Measurements from ENCODE around the gene TBC1D22A.

The TBC1D22A gene

DNA sequence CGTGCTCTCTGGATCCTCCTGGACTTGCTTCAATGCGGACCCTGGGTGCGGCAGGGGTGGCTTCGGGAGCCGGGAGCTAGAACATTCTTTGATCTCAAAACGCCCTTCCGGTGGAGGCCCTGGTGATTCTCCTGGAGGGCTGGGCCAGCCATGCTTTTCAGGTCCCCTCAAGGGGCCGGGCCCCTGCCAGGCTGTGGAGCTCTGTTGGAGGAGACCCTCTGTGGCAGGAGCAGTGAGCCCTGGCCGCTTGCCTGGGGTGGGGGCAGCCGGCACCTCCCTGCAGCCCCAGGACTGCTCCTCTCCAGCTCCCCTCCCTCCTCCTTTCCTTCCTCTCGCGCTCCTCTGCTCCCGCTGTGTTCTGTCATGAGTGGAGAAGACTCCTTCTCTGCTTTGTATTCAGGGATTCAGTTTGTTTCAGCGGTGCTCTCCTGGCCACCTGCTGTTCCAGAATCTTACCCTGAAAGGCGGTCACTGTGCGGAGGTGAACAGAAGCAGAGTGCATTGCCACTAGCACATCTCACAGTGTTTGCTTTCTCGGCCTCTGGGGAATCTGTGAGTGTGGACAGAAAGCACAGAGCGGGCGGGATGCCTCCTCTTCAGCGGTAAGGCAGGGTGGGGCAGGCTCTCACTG, 289.1 kb downstream of the TBC1D22A start:
- DNase-seq, result no peak

- no peak for DNase-seq
Observed at GRCh38 chr22:47052236-47053012, 290.0 kb downstream of the TBC1D22A start.

- DNase-seq, result no peak
Observed at GRCh38 chr22:47053013-47053725, 290.7 kb downstream of the TBC1D22A start.

DNA sequence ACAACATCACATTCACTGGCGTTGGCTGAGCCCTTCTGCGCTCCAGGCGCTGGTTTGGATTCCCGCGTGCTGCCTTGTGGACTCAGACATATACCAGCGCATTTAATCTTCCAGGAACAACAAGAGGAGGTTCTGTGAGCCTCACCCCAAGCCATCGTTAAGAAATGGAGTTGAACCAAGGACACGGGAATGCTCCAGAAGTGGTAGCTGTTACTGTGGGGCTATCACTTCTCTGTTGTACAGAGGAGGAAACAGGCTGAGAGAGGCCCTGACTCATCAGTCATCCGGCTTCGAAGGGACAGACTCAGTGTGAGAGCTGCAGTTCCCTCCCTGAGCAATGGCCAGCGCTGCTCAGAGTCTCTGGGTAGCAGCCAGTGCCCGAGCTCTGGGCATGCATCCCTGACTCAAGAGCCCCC, 291.3 kb downstream of the TBC1D22A start:
- no peak for DNase-seq

DNA sequence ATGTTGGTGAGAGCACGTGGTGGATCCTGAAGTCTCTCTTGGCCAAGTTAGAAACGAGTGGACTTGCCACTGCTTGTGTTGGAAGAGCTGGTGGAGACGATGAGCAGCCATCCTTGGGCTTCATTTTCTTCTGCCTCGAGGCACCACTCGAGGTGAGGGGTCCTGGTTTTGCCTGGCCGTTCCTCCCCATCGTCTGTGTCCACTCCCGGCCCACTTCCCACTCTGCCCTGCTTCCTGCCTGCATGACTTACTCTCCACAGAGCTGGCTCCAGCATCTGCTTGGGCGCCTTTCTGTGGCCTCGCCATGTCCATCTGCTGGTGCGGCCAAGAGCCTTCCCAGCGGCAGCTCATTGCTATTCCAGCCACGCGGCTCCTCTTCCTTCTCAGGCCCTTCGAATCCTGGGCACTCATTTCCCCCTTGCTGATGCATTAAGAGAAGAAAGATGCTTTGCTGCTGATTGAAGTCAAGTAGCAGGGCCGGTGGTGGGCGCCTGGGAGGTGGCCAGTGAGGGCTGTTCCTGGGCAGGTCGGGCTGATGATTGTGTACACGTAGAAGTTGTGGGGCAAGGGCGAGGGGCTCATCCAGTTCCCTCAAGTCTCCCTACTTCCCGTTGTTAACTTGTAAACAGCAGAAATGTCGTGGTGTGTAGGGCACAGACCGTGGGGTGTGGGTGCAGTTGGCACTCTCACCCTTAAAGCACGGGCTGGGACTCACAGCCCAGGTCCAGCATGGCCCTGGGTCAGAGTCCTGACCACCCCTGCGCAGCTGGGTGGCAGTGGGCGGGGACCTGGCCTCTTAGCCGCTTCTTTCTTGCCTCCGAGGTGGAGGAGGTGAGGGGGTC, 292.0 kb downstream of the TBC1D22A start:
- no peak for DNase-seq

GRCh38 chr22:47055073-47055355, 292.6 kb downstream of the TBC1D22A start:
- no peak for DNase-seq

DNA sequence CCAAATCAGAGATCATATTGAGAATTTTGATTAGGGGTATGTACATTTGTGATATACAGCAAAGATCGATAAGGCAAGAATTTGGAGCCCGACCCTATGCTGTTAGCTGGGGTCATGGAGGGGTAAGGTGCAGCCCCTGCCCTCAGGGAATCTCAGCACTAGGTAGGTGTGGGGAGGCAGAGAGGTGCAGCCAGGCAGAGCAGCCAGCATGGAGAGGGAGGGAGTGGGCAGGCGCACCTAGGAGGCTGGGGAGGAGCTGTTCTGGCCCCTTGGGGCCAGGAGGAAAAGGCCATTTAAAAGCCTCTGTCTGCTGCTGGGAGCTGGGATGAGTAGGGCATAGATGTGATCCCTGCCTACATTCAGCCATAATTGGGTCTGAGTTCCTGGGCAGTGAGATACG, 293.0 kb downstream of the TBC1D22A start:
- DNase-seq, result no peak

- DNase-seq, result no peak
Observed at GRCh38 chr22:47055921-47056320, 293.5 kb downstream of the TBC1D22A start.

GRCh38 chr22:47056361-47056760, 293.9 kb downstream of the TBC1D22A start:
- no peak for DNase-seq

GRCh38 chr22:47056776-47057470, 294.5 kb downstream of the TBC1D22A start:
- no peak for DNase-seq

GRCh38 chr22:47057916-47058585, 295.6 kb downstream of the TBC1D22A start:
- DNase-seq, result no peak

DNA sequence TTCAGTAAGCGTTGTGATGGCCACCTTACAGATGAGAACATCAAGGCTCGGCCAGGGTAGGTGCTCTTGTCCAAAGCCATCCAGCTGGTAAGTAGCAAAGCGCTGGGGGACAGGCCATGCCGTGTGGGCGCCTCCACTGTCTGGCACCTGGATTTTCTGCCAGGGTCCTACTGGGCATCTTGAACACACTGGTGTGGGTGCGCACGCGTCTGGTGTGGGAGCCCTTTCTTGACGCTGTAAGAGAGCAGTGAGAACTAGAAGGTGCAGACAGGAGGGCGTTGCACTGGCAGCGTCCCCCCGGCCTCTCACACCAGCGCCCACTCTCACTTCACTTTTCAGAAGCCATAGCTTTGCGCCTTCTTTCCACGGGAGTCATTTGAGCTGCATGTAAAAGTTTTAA, 296.6 kb downstream of the TBC1D22A start:
- no peak for DNase-seq

DNA sequence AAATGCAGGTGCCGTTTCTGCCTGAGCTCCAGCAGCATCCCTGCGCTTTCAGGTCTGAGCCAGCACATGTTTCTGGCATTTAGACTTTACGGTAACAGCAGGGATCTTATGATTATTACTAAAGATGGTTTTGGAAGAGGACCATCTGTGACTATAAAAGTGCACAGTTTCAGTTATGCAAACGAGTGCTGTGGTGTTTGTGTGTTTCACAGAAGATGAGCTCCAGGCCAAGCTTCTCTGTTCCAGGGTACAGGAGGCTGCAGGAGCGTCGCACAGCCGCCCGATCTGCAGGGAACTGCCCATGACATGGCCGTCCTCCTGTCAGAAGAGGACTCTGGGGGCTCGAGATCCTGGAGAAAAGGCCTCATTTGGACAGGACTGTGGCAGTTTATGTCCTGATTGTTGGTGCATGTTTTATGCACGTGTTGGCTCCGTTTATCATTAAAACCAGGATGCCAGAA, 297.3 kb downstream of the TBC1D22A start:
- DNase-seq, result no peak

- DNase-seq, result no peak
Observed at GRCh38 chr22:47060718-47061117, 298.3 kb downstream of the TBC1D22A start.

DNA sequence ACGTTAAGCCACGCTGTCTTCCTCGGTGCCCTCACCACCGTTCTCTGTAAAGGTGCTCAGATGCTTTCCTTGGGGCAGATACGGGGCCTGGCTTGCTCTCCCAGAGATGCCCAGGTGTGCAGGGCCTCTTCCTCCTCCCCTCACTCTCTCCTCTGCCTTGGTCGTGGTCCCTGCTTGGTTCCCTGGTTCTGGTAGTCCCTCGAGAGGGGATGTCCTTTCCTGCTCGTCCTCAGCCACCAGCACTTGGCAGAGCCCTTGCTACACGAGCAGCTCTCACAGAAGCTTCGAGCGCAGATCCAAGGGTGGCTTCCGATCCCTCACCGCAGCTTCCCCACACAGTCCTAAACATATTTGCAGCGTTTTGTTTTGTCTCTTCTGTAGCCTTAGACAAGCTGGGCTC, 298.8 kb downstream of the TBC1D22A start:
- no peak for DNase-seq

GRCh38 chr22:47062126-47062525, 299.7 kb downstream of the TBC1D22A start:
- no peak for DNase-seq

GRCh38 chr22:47063071-47063509, 300.6 kb downstream of the TBC1D22A start:
- no peak for DNase-seq

DNA sequence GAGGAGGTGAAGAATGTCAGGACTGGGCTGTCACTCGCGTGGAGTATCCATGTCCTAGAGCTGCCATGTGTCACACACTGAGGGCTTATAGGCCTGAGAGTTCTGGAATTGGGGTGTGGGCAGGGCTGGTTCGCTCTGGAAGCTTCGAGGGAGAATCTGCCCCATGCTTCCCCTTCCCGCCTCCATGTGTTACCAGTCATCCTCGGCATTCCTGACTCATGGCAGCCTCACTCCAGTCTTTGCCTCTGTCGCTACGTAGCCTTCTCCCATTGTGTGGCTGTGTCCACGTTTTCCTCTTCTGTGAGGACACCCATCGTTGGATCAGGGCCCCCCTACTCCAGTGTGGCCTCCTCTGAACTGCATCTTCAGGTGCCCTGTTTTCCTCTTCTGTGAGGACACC, 301.2 kb downstream of the TBC1D22A start:
- DNase-seq, result no peak

- DNase-seq, result no peak
Observed at GRCh38 chr22:47064016-47064415, 301.6 kb downstream of the TBC1D22A start.

GRCh38 chr22:47064416-47064815, 302.0 kb downstream of the TBC1D22A start:
- no peak for DNase-seq

GRCh38 chr22:47065756-47066615, 303.5 kb downstream of the TBC1D22A start:
- no peak for DNase-seq
